HG03060 (cell line): ENCODE results near the gene SUPT3H.

Experiments used
- ATAC-seq: cut with Tn5 transposase; IDR thresholded peaks from one replicate; pipeline ENCODE4 v1.9.1; 2021; ENCODE audit warnings: low read depth, moderate number of reproducible peaks; ENCODE audit not compliant: unreplicated experiment

SUPT3H gene

GRCh38 chr6:44969446-44970185, 408.1 kb downstream of the SUPT3H start:
- no peak for ATAC-seq

GRCh38 chr6:44967481-44967880, 410.3 kb downstream of the SUPT3H start:
- ATAC-seq, result no peak

DNA sequence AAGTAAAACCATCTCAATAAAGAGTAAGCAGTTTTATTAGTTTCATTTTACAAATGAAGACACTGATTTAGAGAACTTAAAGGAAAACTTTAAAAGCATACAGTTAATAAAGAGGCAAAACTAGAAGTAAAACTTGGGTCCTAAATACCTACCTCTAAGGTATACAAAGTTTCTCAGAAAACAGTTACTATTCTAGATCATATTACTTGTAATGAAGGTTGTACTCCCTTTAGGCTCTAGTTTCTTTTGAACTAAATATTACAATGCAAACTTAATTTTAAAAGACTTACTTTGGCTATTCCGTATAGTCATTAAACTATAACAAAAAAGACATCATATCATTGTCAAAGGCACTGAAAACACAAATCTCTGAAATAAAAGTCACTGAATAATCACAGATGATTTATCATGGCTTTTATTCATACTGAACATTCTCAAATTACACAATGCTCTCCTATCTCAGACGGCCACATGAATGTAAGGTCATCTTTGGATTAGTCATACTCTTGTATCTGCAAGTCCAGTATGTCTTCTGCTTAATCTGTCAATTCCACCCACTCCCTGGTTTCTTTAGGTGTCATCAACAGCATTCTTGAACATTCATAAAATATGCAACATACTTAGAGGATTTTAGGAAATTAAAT, 411.2 kb downstream of the SUPT3H start:
- no peak for ATAC-seq

DNA sequence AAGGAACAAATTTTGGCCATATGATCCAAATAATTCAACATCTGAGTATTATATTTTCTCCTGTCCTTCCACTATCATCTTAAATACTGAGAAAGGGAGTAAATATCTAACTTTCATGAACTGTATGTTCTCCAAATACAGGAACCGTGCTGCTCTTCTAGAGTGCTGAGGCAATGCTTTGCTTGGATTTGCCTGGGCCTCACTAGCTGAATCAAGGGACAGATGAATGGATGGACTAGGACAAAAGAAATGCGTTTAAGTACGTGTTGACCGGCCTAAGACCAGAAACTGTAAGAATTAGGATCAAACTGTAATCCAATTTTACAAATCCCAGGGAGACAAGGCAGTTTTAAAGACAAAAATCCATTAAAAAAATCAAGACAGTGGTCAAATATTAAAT, 412.0 kb downstream of the SUPT3H start:
- ATAC-seq, result no peak

DNA sequence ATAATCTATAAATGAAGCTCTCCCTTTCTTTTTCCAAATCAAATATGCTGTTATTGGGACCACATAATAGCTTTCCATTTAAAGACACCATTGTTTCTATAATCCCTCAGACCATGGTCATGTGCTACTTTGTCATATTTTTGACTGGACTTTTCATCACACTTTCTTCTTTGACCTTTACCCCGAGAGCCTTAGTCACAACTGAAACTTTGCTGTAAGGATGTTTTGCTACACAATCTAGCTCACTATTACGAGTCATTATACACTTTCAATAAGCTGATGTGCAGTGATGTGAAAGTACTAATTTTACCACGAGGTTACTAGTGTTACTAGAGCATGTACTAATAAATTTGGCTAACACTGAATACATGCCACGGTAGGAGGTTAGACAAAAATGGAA, 416.8 kb downstream of the SUPT3H start:
- ATAC-seq, result no peak

GRCh38 chr6:44959651-44960050, 418.1 kb downstream of the SUPT3H start:
- ATAC-seq, result no peak

- ATAC-seq, result no peak
These were observed 420.6 kb downstream of the SUPT3H start for GRCh38 chr6:44957156-44957555.

DNA sequence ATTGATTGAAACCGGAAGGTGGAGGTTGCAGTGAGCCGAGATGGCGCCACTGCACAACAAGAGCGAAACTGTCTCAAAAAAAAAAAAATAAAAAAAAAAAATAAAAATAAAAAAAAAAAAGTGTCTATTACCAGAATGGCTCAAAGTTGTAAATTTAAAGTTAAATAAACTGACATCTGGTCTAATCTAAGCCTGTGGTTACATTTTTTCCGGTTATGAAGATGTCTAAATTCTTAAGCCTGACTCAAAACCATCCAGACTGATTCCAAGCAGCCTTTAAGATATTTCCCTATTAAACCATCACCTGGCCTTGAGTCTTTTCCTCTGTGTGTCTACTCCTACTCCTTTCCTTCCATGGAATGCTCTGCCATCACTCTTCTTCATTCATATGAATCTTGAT, 421.3 kb downstream of the SUPT3H start:
- ATAC-seq, result no peak

GRCh38 chr6:44955145-44955544, 422.6 kb downstream of the SUPT3H start:
- no peak for ATAC-seq

DNA sequence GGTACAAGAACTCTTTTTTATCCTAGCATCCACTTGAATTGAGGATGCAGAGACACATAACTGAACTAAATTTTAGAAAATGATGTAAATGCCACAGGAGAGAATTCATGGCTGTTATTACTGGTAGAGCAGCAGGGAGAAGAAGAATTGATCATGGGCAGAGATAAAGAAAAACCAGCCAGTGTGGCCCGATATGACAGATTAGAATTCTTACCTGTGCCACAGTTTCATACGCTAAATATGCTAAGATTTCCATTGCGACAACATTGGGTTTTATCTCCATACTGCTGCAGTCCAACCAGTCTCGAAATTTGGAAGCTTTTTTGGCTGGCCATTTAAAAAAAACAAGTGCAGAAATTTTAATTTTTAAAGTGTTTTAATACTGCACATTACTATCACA, 423.5 kb downstream of the SUPT3H start:
- no peak for ATAC-seq

- ATAC-seq, result no peak
These were observed 426.4 kb downstream of the SUPT3H start for GRCh38 chr6:44951253-44951747.

DNA sequence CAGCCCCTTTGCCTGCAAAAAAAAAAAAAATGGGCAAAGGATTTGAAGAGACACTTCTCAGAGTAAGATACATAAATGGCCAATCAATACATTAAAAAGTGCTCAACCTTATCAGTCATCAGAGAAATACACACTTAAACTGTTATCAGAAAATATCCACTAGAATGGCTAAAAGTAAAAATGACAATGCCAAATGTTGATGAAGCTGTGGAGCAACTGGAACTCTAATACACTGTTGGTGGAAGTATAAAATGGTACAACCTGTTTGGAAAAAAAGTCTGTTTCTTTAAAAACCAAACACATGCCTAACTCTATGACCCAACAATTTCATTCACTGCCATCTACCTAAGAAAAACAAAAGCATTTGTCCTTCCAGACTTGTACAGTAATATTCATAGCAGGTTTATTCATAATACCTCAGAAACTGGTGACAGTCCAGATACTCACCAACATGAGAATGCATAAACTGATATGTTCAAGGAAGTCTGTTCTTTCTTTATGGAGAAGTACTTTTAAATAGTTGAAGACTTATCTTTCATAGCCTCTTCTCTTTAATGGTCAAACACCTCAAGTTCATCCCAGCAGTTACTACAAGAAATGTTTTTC, 428.0 kb downstream of the SUPT3H start:
- ATAC-seq, result no peak

DNA sequence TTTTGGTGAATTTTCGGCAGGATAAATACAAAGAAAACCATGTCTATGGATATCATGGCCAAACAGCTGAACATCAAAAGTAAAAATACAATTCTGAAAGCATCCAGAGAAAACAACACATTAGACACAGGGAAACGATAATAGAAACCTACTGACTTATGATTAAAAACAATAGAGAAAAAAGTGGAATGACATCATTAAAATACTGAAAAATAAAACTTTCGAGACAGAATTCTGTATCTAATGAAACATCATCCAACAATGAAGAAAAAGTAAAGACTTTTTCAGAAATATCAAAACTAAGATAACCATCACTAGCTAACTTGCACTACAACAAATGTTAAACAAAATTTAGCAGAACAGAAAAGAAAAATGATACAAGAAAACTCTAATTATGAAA, 434.2 kb downstream of the SUPT3H start:
- ATAC-seq, result no peak

- ATAC-seq, result no peak
These were observed 434.9 kb downstream of the SUPT3H start for GRCh38 chr6:44942798-44943197.

GRCh38 chr6:44942201-44942600, 435.5 kb downstream of the SUPT3H start:
- ATAC-seq, result no peak

DNA sequence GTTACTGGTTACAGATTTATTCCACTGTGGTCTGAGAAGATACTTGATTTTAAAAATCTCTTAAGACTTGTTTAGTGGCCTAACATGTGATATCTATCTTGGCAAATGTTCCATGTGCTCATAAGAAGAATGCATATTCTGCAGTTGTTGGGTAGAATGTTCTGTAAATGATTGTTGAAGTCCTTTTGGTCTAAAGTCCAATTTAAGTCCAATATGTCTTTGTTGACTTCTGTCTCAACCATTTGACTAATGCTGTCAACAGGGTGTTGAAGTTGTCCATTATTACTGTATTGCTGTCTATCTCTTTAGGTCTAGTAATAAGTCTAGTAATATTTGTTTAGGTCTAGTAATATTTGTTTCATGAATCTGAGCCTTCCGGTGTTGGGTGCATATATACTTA, 437.4 kb downstream of the SUPT3H start:
- ATAC-seq, result no peak

GRCh38 chr6:44935693-44936300, 441.9 kb downstream of the SUPT3H start:
- ATAC-seq, result no peak

- ATAC-seq, result no peak
These were observed 444.6 kb downstream of the SUPT3H start for GRCh38 chr6:44933108-44933507.

DNA sequence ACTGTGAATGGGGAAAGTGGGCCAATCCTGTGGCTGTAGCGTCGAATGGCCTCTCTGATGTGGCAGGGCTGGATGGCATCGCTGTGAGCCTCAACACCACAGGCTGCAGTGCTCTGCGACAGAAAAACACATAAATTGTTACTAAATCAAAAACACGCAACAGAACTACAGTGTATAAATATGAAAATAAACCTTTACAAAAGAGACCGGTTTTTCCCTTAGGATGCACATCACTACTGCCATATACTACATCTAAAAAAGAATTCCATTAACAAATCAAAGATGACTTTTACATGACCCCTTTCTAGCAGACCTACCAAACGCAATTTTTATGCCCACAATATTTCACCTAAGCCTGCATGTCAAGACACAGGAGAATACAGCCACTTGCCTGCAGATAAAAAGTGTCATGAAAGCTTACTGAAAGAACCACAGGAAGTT, 445.1 kb downstream of the SUPT3H start:
- no peak for ATAC-seq

- ATAC-seq, result no peak
These were observed 446.3 kb downstream of the SUPT3H start for GRCh38 chr6:44931385-44931784.

GRCh38 chr6:44926556-44926955, 451.2 kb downstream of the SUPT3H start:
- no peak for ATAC-seq
